H9 (cell line): ENCODE results near the gene CHST8. TPM values are rescaled to one million over a fixed set of nuclear protein-coding genes. Genes with fewer than 3 reads are reported as not detected.
A peak's percentile ranks its signal among the peaks of the same experiment; 100 is the strongest.

Source experiments
- DNase-seq: peaks from one replicate; pipeline ENCODE4 v3.0.0-alpha.2; 2017
- H2AFZ ChIP-seq: one replicate; pipeline ENCODE4 v1.6.1; 2013; ENCODE audit warnings: mild to moderate bottlenecking, low read length, control low read depth, moderate library complexity
- H2AK5ac ChIP-seq: 2 replicates; pipeline ENCODE4 v1.6.1; 2013; ENCODE audit warnings: low read length, control low read depth, mixed read lengths; ENCODE audit not compliant: insufficient read length
- H2BK120ac ChIP-seq: one replicate; pipeline ENCODE4 v1.6.1; 2013; ENCODE audit warnings: low read depth, mild to moderate bottlenecking, low read length, control low read depth, inconsistent platforms; ENCODE audit not compliant: poor library complexity, severe bottlenecking
- H2BK12ac ChIP-seq: 2 replicates; pipeline ENCODE4 v1.6.1; 2013; ENCODE audit warnings: low read length, control low read depth, mixed read lengths, low read depth; ENCODE audit not compliant: insufficient read length
- H2BK15ac ChIP-seq: 2 replicates; pipeline ENCODE4 v1.6.1; 2013; ENCODE audit warnings: low read depth, low read length, control low read depth
- H2BK20ac ChIP-seq: one replicate; pipeline ENCODE4 v1.6.1; 2013; ENCODE audit warnings: low read depth, mild to moderate bottlenecking, low read length, control low read depth, inconsistent platforms; ENCODE audit not compliant: poor library complexity, severe bottlenecking
- H2BK5ac ChIP-seq: 2 replicates; pipeline ENCODE4 v1.6.1; 2013; ENCODE audit warnings: low read length, control low read depth, mixed read lengths; ENCODE audit not compliant: insufficient read length
- H3K14ac ChIP-seq: 2 replicates; pipeline ENCODE4 v1.6.1; 2013; ENCODE audit warnings: low read length, control low read depth; ENCODE audit not compliant: insufficient read depth
- H3K18ac ChIP-seq: 2 replicates; pipeline ENCODE4 v1.6.1; 2013; ENCODE audit warnings: low read depth, mild to moderate bottlenecking, mixed read lengths, low read length, control low read depth; ENCODE audit not compliant: insufficient read length
- H3K23ac ChIP-seq: 2 replicates; pipeline ENCODE4 v1.6.1; 2013; ENCODE audit warnings: low read length, control low read depth, mixed read lengths, low read depth; ENCODE audit not compliant: insufficient read length
- H3K23me2 ChIP-seq: 2 replicates; pipeline ENCODE4 v1.6.1; 2013; ENCODE audit warnings: low read depth, mild to moderate bottlenecking, mixed read lengths, low read length, control low read depth; ENCODE audit not compliant: insufficient read length, poor library complexity, severe bottlenecking
- H3K27ac ChIP-seq: 2 replicates; pipeline ENCODE4 v1.5.1; 2013; ENCODE audit warnings: low read length, control low read depth, mixed read lengths, low read depth; ENCODE audit not compliant: insufficient read length
- H3K27me3 ChIP-seq: 2 replicates; pipeline ENCODE4 v1.6.1; 2013; ENCODE audit warnings: low read length, control low read depth, inconsistent platforms; ENCODE audit not compliant: insufficient read depth
- H3K4ac ChIP-seq: 2 replicates; pipeline ENCODE4 v1.6.1; 2013; ENCODE audit warnings: low read depth, mild to moderate bottlenecking, control low read depth, inconsistent platforms, low read length, moderate library complexity
- H3K4me1 ChIP-seq: 2 replicates; pipeline ENCODE4 v1.6.1; 2013; ENCODE audit warnings: low read length, control low read depth, inconsistent platforms; ENCODE audit not compliant: insufficient read depth
- H3K4me2 ChIP-seq: 2 replicates; pipeline ENCODE4 v1.6.1; 2013; ENCODE audit warnings: low read length, control low read depth, mixed read lengths; ENCODE audit not compliant: insufficient read length, insufficient read depth
- H3K56ac ChIP-seq: 2 replicates; pipeline ENCODE4 v1.6.1; 2013; ENCODE audit warnings: low read depth, mild to moderate bottlenecking, mixed read lengths, low read length, control low read depth; ENCODE audit not compliant: insufficient read length
- H3K79me1 ChIP-seq: 2 replicates; pipeline ENCODE4 v1.6.1; 2013; ENCODE audit warnings: low read depth, mild to moderate bottlenecking, moderate library complexity, low read length, control low read depth, inconsistent platforms; ENCODE audit not compliant: insufficient read depth, poor library complexity, severe bottlenecking
- H3K79me2 ChIP-seq: 2 replicates; pipeline ENCODE4 v1.6.1; 2013; ENCODE audit warnings: low read length, control low read depth, inconsistent platforms; ENCODE audit not compliant: insufficient read depth
- H3K9ac ChIP-seq: 2 replicates; pipeline ENCODE4 v1.6.1; 2013; ENCODE audit warnings: low read length, control low read depth, mixed read lengths; ENCODE audit not compliant: insufficient read length; ENCODE audit errors: extremely low read depth
- H3K9me3 ChIP-seq: one replicate; pipeline ENCODE4 v1.6.1; 2013; ENCODE audit warnings: low read depth, low read length, inconsistent platforms; ENCODE audit not compliant: control insufficient read depth
- H3T11ph ChIP-seq: one replicate; pipeline ENCODE4 v1.6.1; 2013; ENCODE audit warnings: mild to moderate bottlenecking, low read length, control low read depth, inconsistent platforms
- H4K20me1 ChIP-seq: one replicate; pipeline ENCODE4 v1.6.1; 2013; ENCODE audit not compliant: control insufficient read depth, insufficient read length, insufficient read depth
- H4K5ac ChIP-seq: 2 replicates; pipeline ENCODE4 v1.6.1; 2013; ENCODE audit warnings: low read depth, mild to moderate bottlenecking, mixed read lengths, low read length, control low read depth; ENCODE audit not compliant: insufficient read length
- H4K8ac ChIP-seq: replicated peaks from 2 replicates; pipeline ENCODE4 v1.6.1; 2013; ENCODE audit warnings: low read length, control low read depth, mixed read lengths, low read depth; ENCODE audit not compliant: insufficient read length
- H4K91ac ChIP-seq: 2 replicates; pipeline ENCODE4 v1.6.1; 2013; ENCODE audit warnings: low read depth, mild to moderate bottlenecking, moderate library complexity, mixed read lengths, low read length, control low read depth; ENCODE audit not compliant: insufficient read length
- H3K27ac Mint-ChIP-seq, 3 experiments: 2 replicates in 2 of 3; 3 replicates in 1 of 3; pipeline ENCODE4 v1.8.0; 2020 to 2021; ENCODE audit warnings: mixed read lengths in 3 of 3, mild to moderate bottlenecking in 1 of 3, moderate library complexity in 1 of 3
- H3K27me3 Mint-ChIP-seq: 2 replicates; pipeline ENCODE4 v1.8.0; 2021; ENCODE audit warnings: low read depth, mild to moderate bottlenecking, moderate library complexity, mixed read lengths
- H3K36me3 Mint-ChIP-seq, 3 experiments: 2 replicates in 2 of 3; 3 replicates in 1 of 3; pipeline ENCODE4 v1.8.0; 2020 to 2021; ENCODE audit warnings: low read depth in 3 of 3, mixed read lengths in 3 of 3; ENCODE audit not compliant: insufficient read depth in 1 of 3
- H3K4me1 Mint-ChIP-seq, 2 experiments: 2 replicates each; pipeline ENCODE4 v1.8.0; 2020; ENCODE audit warnings: mixed read lengths in 2 of 2
- H3K4me3 Mint-ChIP-seq, 2 experiments: 2 replicates in 1 of 2; 3 replicates in 1 of 2; pipeline ENCODE4 v1.8.0; 2020 to 2021; ENCODE audit warnings: mild to moderate bottlenecking in 2 of 2, mixed read lengths in 2 of 2, moderate library complexity in 1 of 2
- H3K9me3 Mint-ChIP-seq, 2 experiments: 2 replicates in 1 of 2; 3 replicates in 1 of 2; pipeline ENCODE4 v1.8.0; 2020; ENCODE audit warnings: mild to moderate bottlenecking in 2 of 2, mixed read lengths in 2 of 2, moderate library complexity in 1 of 2
- CTCF ChIP-seq: fragments of 200-600 bp; sonication (generic); conservative IDR thresholded peaks from 3 replicates; pipeline ENCODE4 v1.8.0; 2021; ENCODE audit warnings: antibody characterized with exemption, mild to moderate bottlenecking
- WGBS: extraction: QIAGEN DNeasy Blood & Tissue Kit; methylation state at CpG from one replicate; pipeline ENCODE4 v1.1.7; 2013; ENCODE audit warnings: missing lambda C conversion rate, low lambda C conversion rate, mixed read lengths; ENCODE audit not compliant: insufficient read length; ENCODE audit errors: extremely low coverage; 5-methylcytosine and 5-hydroxymethylcytosine counted together
- total RNA-seq: library from RNA; stranded (reverse); gene quantifications from 2 replicates; pipeline ENCODE4 v1.2.1, GENCODE V29; 2021

CHST8 gene
- total RNA-seq, 1 experiment from 2014 or later = 5.1 TPM

GRCh38 chr19:33712268-33712667 is 90.5 kb downstream of the CHST8 start:
- Histone ChIP-seq H3T11ph (no peak overlapping the region), H3K23me2 (no peaks in the 10 kb centered on the region), H3K79me1 (no peaks in the 10 kb centered on the region), H3K56ac (no peak overlapping the region), H3K14ac (no peak overlapping the region), H3K27me3 (no peaks in the 10 kb centered on the region), H3K18ac (no peak overlapping the region), H3K23ac (no peak overlapping the region), H3K27ac (no peak overlapping the region), H4K91ac (no peak overlapping the region), H2BK15ac (no peak overlapping the region), H3K9me3 (no peaks in the 10 kb centered on the region), H2BK12ac (no peak overlapping the region), H2BK120ac (no peak overlapping the region), H2BK5ac (no peak overlapping the region), H3K9ac (no peak overlapping the region), H3K79me2 (no peaks in the 10 kb centered on the region), H2AK5ac (no peak overlapping the region), H3K4me2 (no peak overlapping the region), H4K5ac (no peak overlapping the region), H3K4ac (no peak overlapping the region), H4K8ac (no peak overlapping the region), H4K20me1 (no peaks in the 10 kb centered on the region), H2BK20ac (no peak overlapping the region), H2AFZ (no peak overlapping the region), H3K4me1 (no peaks in the 10 kb centered on the region; the same call in 1 of the 2 replicates)
- no CpG with 5 or more reads among the region's 6 CpGs for WGBS
- H3K27me3 Mint-ChIP-seq = peaks cover 4% of the 10 kb centered on the region; the same call in 1 of the 2 replicates
- H3K4me1 Mint-ChIP-seq = peaks cover 21 to 26% of the 10 kb centered on the region in 2 experiments
- DNase-seq = no peak
- TF ChIP-seq CTCF = no peak
- no peak overlapping the region for H3K4me3 Mint-ChIP-seq
- H3K36me3 Mint-ChIP-seq = no peaks in the 10 kb centered on the region
- H3K9me3 Mint-ChIP-seq = peaks cover 0 to 2% of the 10 kb centered on the region in 2 experiments; a peak in 2 of 5 replicates
- peak overlapping the region in 1 of 3 experiments; percentile 3; a peak in 1 of 7 replicates for H3K27ac Mint-ChIP-seq
